Rectal smooth muscle tissue (tissue), 1 donor: ENCODE measurements around the gene SHC2.
"Not testable (repeated sequence)": the region's sequence is repeated elsewhere in the genome, so short reads cannot be mapped to it uniquely, and the experiment has no call there.

Source experiments
- H3K27ac ChIP-seq: one replicate; pipeline ENCODE4 v1.7.0; 2013; ENCODE audit warnings: low read depth, low read length, inconsistent platforms
- H3K27me3 ChIP-seq: one replicate; pipeline ENCODE4 v1.7.0; 2013; ENCODE audit warnings: low read length; ENCODE audit not compliant: control insufficient read depth, insufficient read depth
- H3K36me3 ChIP-seq: one replicate; pipeline ENCODE4 v1.7.0; 2013; ENCODE audit warnings: low read length; ENCODE audit not compliant: control insufficient read depth, insufficient read depth
- H3K4me1 ChIP-seq: one replicate; pipeline ENCODE4 v1.7.0; 2013; ENCODE audit warnings: low read length; ENCODE audit not compliant: control insufficient read depth, insufficient read depth
- H3K4me3 ChIP-seq: one replicate; pipeline ENCODE4 v1.7.0; 2013; ENCODE audit warnings: low read length
- H3K9ac ChIP-seq: one replicate; pipeline ENCODE4 v1.7.0; 2013; ENCODE audit warnings: low read length

The SHC2 gene

GRCh38 chr19:458091-459042 lies 2.5 kb downstream of the SHC2 start:
- H3K27me3 ChIP-seq = no peaks in the 10 kb centered on the region
- no peaks in the 10 kb centered on the region for H3K36me3 ChIP-seq
- no peak overlapping the region for H3K9ac ChIP-seq
- H3K27ac ChIP-seq = no peak overlapping the region
- no peak overlapping the region for H3K4me3 ChIP-seq
- peaks cover 5% of the 10 kb centered on the region for H3K4me1 ChIP-seq

GRCh38 chr19:457636-458035 lies 3.2 kb downstream of the SHC2 start:
- H3K4me3 ChIP-seq = no peak overlapping the region
- H3K27me3 ChIP-seq = no peaks in the 10 kb centered on the region
- no peaks in the 10 kb centered on the region for H3K36me3 ChIP-seq
- no peak overlapping the region for H3K27ac ChIP-seq
- peaks cover 5% of the 10 kb centered on the region for H3K4me1 ChIP-seq
- no peak overlapping the region for H3K9ac ChIP-seq

GRCh38 chr19:456547-457110 lies 4.2 kb downstream of the SHC2 start:
- Histone ChIP-seq H3K36me3 (no peaks in the 10 kb centered on the region), H3K9ac (no peak overlapping the region), H3K4me3 (no peak overlapping the region), H3K4me1 (peaks cover 4% of the 10 kb centered on the region), H3K27ac (no peak overlapping the region), H3K27me3 (no peaks in the 10 kb centered on the region)

GRCh38 chr19:455851-456546 lies 4.8 kb downstream of the SHC2 start:
- no peaks in the 10 kb centered on the region for H3K27me3 ChIP-seq
- peaks cover 3% of the 10 kb centered on the region for H3K4me1 ChIP-seq
- H3K4me3 ChIP-seq = no peak overlapping the region
- H3K27ac ChIP-seq = no peak overlapping the region
- H3K36me3 ChIP-seq = no peaks in the 10 kb centered on the region
- H3K9ac ChIP-seq = no peak overlapping the region

GRCh38 chr19:455031-455705 lies 5.7 kb downstream of the SHC2 start:
- Histone ChIP-seq H3K9ac (no peak overlapping the region), H3K4me1 (peaks cover 3% of the 10 kb centered on the region), H3K36me3 (no peaks in the 10 kb centered on the region), H3K27ac (no peak overlapping the region), H3K4me3 (no peak overlapping the region), H3K27me3 (no peaks in the 10 kb centered on the region)

- no peak overlapping the region for H3K9ac ChIP-seq
- no peaks in the 10 kb centered on the region for H3K4me1 ChIP-seq
- no peak overlapping the region for H3K4me3 ChIP-seq
- H3K27ac ChIP-seq = no peak overlapping the region
- H3K27me3 ChIP-seq = no peaks in the 10 kb centered on the region
- H3K36me3 ChIP-seq = no peaks in the 10 kb centered on the region
Observed at GRCh38 chr19:453606-454005, 7.2 kb downstream of the SHC2 start.

- no peak overlapping the region for H3K27ac ChIP-seq
- no peaks in the 10 kb centered on the region for H3K27me3 ChIP-seq
- no peak overlapping the region for H3K9ac ChIP-seq
- H3K4me1 ChIP-seq = peaks cover 3% of the 10 kb centered on the region
- H3K4me3 ChIP-seq = no peak overlapping the region
- H3K36me3 ChIP-seq = no peaks in the 10 kb centered on the region
Observed at GRCh38 chr19:452829-453228, 8.0 kb downstream of the SHC2 start.

GRCh38 chr19:450912-451481 lies 9.8 kb downstream of the SHC2 start:
- not testable (repeated sequence) for H3K36me3 ChIP-seq, H3K27me3 ChIP-seq, H3K9ac ChIP-seq, H3K4me3 ChIP-seq, H3K27ac ChIP-seq, H3K4me1 ChIP-seq

GRCh38 chr19:449916-450315 lies 10.9 kb downstream of the SHC2 start:
- H3K4me1 ChIP-seq = peaks cover 3% of the 10 kb centered on the region
- no peaks in the 10 kb centered on the region for H3K36me3 ChIP-seq
- H3K27ac ChIP-seq = no peak overlapping the region
- no peaks in the 10 kb centered on the region for H3K27me3 ChIP-seq
- H3K9ac ChIP-seq = no peak overlapping the region
- H3K4me3 ChIP-seq = no peak overlapping the region

- Histone ChIP-seq H3K4me3 (no peak overlapping the region), H3K4me1 (peaks cover 3% of the 10 kb centered on the region), H3K27ac (peak overlapping the region; percentile 44), H3K27me3 (no peaks in the 10 kb centered on the region), H3K36me3 (no peaks in the 10 kb centered on the region), H3K9ac (no peak overlapping the region)
Observed at GRCh38 chr19:447816-448560, 12.8 kb downstream of the SHC2 start.

GRCh38 chr19:447064-447426 lies 13.8 kb downstream of the SHC2 start:
- Histone ChIP-seq H3K36me3 (no peaks in the 10 kb centered on the region), H3K27me3 (no peaks in the 10 kb centered on the region), H3K4me1 (peaks cover 3% of the 10 kb centered on the region), H3K4me3 (no peak overlapping the region), H3K9ac (no peak overlapping the region), H3K27ac (no peak overlapping the region)
